ENCODE measurements around the gene RSPH1.

RSPH1 gene

DNA sequence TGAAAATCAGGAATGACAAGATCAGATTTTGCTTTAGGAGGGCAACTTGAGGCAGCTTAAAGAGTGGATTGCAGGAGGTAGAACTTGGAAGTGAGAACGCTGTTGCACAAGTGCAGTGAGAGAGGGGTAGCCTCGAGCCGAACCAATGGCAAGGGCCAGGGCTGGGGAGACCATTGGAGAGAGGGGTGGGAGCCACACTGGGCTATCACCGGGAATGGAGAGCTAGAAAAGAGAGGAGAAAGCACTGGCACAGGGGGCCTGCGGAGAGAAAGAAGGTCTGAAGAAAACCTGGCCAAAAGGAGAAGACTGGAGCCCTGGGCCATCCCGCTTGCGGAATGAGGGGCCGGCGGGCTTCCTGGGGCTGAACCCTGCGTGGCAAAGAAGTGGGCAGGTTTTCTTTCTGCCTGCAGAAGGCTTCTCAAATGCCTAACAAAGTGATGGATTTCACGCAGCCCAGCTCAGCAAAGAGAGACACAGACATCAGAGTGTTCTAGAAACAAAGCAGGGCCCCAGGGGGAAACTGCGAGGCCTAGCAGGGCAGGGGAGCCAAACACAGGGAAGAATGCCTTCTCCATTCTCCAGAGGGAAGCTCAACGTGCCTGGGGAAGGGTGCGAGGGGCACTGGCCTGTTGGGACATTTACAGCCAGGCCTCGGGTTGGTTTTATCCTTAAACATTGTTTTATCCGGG is 16.5 kb upstream of the RSPH1 start:
- no peak for TF ChIP-seq CTCF (IDR thresholded peaks at IDR 0.05; ENCODE audit: low read depth, low read length)
- no peak for DNase-seq (ENCODE audit: low read depth, low spot score)
- H3K4me3 ChIP-seq (ENCODE audit: low read depth, low read length), result no peak overlapping the region
- in situ Hi-C loops (cut with HindIII; ENCODE audit: low sequenced_read_pairs), result no loop called here

GRCh38 chr21:42509244-42509643 is 13.2 kb upstream of the RSPH1 start:
- in situ Hi-C loops (cut with HindIII; ENCODE audit: low sequenced_read_pairs), result no loop called here
- no peak overlapping the region for H3K4me3 ChIP-seq (ENCODE audit: low read depth, low read length)
- DNase-seq (ENCODE audit: low read depth, low spot score), result no peak
- no peak for TF ChIP-seq CTCF (IDR thresholded peaks at IDR 0.05; ENCODE audit: low read depth, low read length)

- H3K4me3 ChIP-seq (ENCODE audit: low read depth, low read length), result no peak overlapping the region
- no peak for DNase-seq (ENCODE audit: low read depth, low spot score)
- TF ChIP-seq CTCF (IDR thresholded peaks at IDR 0.05; ENCODE audit: low read depth, low read length), result no peak
- in situ Hi-C loops (cut with HindIII; ENCODE audit: low sequenced_read_pairs), result no loop called here
Observed at GRCh38 chr21:42508371-42508770, 12.3 kb upstream of the RSPH1 start.

- no peak for DNase-seq (ENCODE audit: low read depth, low spot score)
- in situ Hi-C loops (cut with HindIII; ENCODE audit: low sequenced_read_pairs), result no loop called here
- H3K4me3 ChIP-seq (ENCODE audit: low read depth, low read length), result no peak overlapping the region
- TF ChIP-seq CTCF (IDR thresholded peaks at IDR 0.05; ENCODE audit: low read depth, low read length), result no peak
Observed at GRCh38 chr21:42507418-42507817, 11.4 kb upstream of the RSPH1 start.

DNA sequence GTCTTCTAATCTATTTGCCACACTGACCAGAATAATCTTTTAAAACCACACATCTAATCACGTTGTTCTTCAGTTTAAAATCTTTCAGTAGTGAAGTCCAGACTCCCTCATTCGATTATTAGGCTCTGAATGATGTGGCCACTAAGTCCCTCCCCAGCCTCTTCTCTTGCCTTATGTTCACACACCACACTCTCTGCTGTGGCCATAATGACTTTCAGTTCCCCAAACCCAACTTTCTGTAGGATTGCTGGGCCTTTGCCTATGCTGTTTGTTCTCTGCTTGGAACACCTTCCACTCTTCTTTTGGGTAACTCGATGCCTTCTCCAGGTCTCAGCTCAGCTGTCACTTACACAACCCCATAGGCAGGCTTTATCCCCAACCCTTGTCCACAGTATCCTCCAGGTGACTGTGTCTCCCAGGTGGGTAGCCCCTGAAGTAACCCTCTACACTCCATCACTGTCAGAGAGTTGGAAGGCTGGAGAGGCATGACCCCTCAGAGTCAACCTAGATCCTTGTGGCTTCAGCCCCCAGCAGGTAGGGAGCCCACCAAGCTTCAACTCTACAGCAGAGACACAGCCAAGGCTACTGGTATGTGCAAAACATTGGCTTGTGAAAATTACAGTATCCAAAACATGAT is 9.2 kb upstream of the RSPH1 start:
- no peak for DNase-seq (ENCODE audit: low read depth, low spot score)
- in situ Hi-C loops (cut with HindIII; ENCODE audit: low sequenced_read_pairs), result no loop called here
- no peak overlapping the region for H3K4me3 ChIP-seq (ENCODE audit: low read depth, low read length)
- no peak for TF ChIP-seq CTCF (IDR thresholded peaks at IDR 0.05; ENCODE audit: low read depth, low read length)

DNA sequence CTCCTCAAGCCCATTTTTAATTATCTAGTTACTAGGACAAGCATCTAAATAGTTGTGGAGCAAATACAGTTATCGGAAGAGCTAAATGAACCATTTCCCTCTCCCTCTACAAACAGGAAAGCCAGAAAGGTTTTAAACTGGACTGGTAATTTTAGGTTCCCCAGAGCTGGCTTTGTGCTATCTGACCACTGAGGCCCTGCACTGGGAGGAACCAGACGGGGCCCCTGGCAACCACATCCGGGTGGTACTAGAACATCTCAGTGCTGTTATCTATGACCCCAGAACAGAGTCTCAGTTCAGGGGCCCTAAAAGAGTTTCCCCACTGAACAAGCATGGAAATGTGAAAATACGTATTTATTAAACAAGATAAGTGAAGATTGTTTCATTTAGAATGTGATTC is 7.7 kb upstream of the RSPH1 start:
- DNase-seq (ENCODE audit: low read depth, low spot score), result no peak
- in situ Hi-C loops (cut with HindIII; ENCODE audit: low sequenced_read_pairs), result no loop called here

More for the DNA sequence above, 7.7 kb upstream of the RSPH1 start:
- H3K4me3 ChIP-seq (ENCODE audit: low read depth, low read length), result no peak overlapping the region
- TF ChIP-seq CTCF (IDR thresholded peaks at IDR 0.05; ENCODE audit: low read depth, low read length), result no peak

All from astrocyte of the spinal cord (primary cell).